ENCODE measurements around the gene ZNF701. TPM values are rescaled to one million over a fixed set of nuclear protein-coding genes. Genes with fewer than 3 reads are reported as not detected.
"Not testable (repeated sequence)": the region's sequence is repeated elsewhere in the genome, so short reads cannot be mapped to it uniquely, and the experiment has no call there.

The ZNF701 gene
- total and polyA plus RNA-seq, 3 donors from 2014 or later, result 8.9 to 22.4 (median 21.3) TPM

DNA sequence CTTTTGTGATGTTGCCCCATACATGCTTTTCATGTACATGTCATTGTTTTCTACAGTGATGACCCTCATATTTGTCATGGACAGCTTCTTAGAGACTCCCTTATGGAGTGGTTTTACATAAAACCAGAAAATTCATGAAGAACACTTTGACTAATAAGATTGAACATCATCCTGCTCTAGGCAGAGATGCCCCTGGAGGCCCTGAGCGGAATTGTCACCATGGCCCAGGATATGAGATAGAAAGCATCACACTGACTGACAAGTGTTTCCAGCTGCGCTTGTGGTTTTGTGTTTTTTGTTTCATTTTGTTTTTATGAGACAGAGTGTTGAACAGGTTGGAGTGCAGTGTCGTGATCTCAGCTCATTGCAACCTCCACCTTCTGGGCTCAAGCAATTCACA is 22.2 kb downstream of the ZNF701 start:
- TF ChIP-seq, protein P1, sequence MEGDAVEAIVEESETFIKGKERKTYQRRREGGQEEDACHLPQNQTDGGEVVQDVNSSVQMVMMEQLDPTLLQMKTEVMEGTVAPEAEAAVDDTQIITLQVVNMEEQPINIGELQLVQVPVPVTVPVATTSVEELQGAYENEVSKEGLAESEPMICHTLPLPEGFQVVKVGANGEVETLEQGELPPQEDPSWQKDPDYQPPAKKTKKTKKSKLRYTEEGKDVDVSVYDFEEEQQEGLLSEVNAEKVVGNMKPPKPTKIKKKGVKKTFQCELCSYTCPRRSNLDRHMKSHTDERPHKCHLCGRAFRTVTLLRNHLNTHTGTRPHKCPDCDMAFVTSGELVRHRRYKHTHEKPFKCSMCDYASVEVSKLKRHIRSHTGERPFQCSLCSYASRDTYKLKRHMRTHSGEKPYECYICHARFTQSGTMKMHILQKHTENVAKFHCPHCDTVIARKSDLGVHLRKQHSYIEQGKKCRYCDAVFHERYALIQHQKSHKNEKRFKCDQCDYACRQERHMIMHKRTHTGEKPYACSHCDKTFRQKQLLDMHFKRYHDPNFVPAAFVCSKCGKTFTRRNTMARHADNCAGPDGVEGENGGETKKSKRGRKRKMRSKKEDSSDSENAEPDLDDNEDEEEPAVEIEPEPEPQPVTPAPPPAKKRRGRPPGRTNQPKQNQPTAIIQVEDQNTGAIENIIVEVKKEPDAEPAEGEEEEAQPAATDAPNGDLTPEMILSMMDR (IDR thresholded peaks at IDR 0.05), result no peak
- TF ChIP-seq POLR2A (IDR thresholded peaks at IDR 0.05), result no peak
- WGBS, 2 donors, result 64 to 82% methylated on average over 3 of the region's 3 CpGs
- DNase-seq, result no peak
- Histone ChIP-seq H3K4me1 (no peaks in the 10 kb centered on the region), H3K4me3 (no peak overlapping the region), H3K27me3 (no peaks in the 10 kb centered on the region), H3K36me3 (ENCODE audit: low read depth, missing control alignments) (no peaks in the 10 kb centered on the region), H3K27ac (no peak overlapping the region), H3K9me3 (no peaks in the 10 kb centered on the region)
- intact Hi-C loops (cut with DNase I; ENCODE audit: low total_unique reads), result no loop called here

DNA sequence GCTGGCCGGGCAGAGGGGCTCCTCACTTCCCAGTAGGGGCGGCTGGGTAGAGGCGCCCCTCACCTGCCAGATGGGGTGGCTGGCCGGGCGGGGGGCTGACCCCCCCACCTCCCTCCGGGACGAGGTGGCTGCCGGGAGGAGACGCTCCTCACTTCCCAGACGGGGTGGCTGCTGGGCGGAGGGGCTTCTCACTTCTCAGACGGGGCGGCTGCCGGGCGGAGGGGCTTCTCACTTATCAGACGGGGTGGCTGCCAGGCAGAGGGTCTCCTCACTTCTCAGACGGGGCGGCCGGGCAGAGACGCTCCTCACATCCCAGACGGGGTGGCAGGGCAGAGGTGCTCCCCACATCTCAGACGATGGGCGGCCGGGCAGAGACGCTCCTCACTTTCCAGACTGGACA is 23.4 kb downstream of the ZNF701 start:
- H3K36me3 ChIP-seq (ENCODE audit: low read depth, missing control alignments); intact Hi-C loops (cut with DNase I; ENCODE audit: low total_unique reads); H3K4me1 ChIP-seq; DNase-seq; H3K9me3 ChIP-seq; H3K4me3 ChIP-seq; H3K27ac ChIP-seq; H3K27me3 ChIP-seq: not testable (repeated sequence)
- 97% methylated on average over 20 of the region's 25 CpGs; no CpG with 5 or more reads in 1 of the 2 donors for WGBS, 2 donors

DNA sequence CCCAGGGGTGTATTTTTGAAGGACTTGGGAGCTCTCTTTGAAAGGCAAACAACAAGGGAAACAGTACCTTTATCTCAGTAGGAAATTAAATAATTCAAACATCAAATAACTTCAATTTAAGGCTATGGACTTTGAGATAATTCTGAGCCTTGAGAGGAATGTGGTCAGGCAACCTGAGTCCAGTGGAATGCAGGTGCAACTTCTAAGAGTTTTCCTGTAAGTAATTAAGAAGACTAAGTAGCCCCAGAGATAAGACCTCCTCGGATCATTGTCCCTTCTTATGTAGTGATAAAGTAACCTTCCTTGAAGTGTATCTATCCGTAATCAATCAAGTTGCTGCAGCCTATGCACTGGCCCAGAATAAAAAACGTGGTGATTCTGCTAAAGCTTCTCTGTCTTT is 29.2 kb downstream of the ZNF701 start:
- Histone ChIP-seq H3K9me3 (no peaks in the 10 kb centered on the region), H3K27me3 (no peaks in the 10 kb centered on the region), H3K36me3 (ENCODE audit: low read depth, missing control alignments) (no peaks in the 10 kb centered on the region), H3K4me1 (peaks cover 14% of the 10 kb centered on the region), H3K4me3 (no peak overlapping the region), H3K27ac (no peak overlapping the region)
- no peak for DNase-seq
- intact Hi-C loops (cut with DNase I; ENCODE audit: low total_unique reads), result no loop called here
- TF ChIP-seq, protein P1 (IDR thresholded peaks at IDR 0.05), result no peak
- TF ChIP-seq POLR2A (IDR thresholded peaks at IDR 0.05), result no peak
- 65 to 68% methylated on average over 3 of the region's 3 CpGs for WGBS, 2 donors

DNA sequence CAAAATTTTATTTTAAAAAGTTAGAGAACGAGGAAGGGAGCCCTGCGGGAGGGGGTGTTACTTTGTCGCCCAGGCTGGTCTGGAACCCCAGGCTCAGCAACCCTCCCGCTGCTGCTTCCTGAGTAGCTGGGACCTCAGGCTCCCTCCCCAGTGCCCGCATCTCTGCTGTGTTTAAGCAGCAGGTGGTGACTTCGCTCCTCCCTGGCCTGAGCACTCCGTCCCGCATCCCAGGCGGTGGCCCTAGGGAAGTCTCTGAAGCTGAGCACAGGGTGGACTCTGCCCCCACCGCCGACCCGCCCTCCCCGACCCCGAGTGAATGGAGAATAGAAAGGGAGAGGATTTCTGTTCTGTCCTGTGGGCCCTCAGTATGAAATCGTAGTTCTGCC is 30.5 kb downstream of the ZNF701 start:
- DNase-seq, result peak; percentile 21
- H3K27ac ChIP-seq, result peak overlapping the region; percentile 50 to 61
- intact Hi-C loops (cut with DNase I; ENCODE audit: low total_unique reads), result no loop called here
- 0 to 2% methylated on average over 2 to 15 of the region's 15 CpGs for whole genome bisulfite sequencing, 2 donors
- H3K4me3 ChIP-seq, result peak overlapping the region; percentile 64 to 66
- H3K27me3 ChIP-seq, result no peaks in the 10 kb centered on the region
- H3K4me1 ChIP-seq, result peaks cover 14% of the 10 kb centered on the region
- TF ChIP-seq, protein P1 (IDR thresholded peaks at IDR 0.05), result no peak
- no peak for TF ChIP-seq POLR2A (IDR thresholded peaks at IDR 0.05)
- no peaks in the 10 kb centered on the region for H3K9me3 ChIP-seq
- H3K36me3 ChIP-seq (ENCODE audit: low read depth, missing control alignments), result no peaks in the 10 kb centered on the region

DNA sequence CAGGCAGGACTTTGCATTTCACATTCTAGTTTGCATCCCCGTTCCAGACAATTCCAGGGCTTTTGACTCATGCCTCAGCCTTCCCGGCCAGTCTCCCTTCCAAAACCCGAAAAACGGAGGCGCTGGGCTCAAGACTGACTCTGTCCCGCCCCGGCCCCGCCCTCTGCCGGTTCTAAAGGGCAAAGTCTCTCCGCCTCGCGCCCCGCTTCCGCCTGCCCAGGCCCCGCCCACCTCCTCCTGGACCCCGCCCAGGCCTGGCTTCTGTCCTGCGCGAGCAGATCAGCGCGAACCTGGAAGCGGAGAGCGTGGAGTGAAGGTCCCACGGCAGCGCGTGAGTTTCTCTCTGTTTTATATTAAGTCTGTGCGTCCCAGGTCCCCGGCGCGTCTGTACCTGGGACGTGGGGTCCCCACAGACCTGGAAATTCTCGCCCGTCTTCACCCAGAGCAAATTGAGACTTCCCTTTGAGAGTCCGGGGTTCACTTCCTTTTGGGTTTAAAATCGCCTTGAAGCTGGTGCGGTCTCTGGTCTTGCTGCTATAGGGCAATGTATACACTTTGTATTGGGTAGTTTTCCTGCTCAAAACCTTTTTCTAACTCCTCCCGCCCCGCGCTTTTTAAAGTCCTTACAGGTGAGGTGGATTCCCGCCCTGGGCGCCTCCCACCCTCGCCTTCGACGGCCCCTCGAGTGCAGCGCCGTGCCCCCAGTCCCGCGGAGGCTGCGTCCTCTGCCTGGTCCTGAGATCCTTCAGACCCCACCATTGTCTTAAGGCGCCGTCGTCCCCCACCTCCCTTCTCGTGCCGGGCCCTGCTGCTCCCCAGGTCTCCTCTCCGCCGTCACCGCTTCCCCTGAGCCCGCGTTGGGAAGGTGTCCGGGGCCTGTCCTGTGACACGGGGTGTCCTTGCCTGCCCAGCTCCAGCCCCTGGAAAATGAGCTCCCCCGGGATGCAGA is 31.2 kb downstream of the ZNF701 start:
- Histone ChIP-seq H3K36me3 (ENCODE audit: low read depth, missing control alignments) (no peaks in the 10 kb centered on the region), H3K27me3 (no peaks in the 10 kb centered on the region), H3K9me3 (no peaks in the 10 kb centered on the region), H3K4me3 (peak overlapping the region; percentile 64 to 66), H3K4me1 (peaks cover 14% of the 10 kb centered on the region), H3K27ac (peak overlapping the region; percentile 50 to 61)
- DNase-seq, result peak; percentile 94
- intact Hi-C loops (cut with DNase I; ENCODE audit: low total_unique reads), result no loop called here
- WGBS, 2 donors, result 0 to 1% methylated on average over 26 to 62 of the region's 62 CpGs
- no peak for TF ChIP-seq POLR2A (IDR thresholded peaks at IDR 0.05)
- TF ChIP-seq, protein P1 (IDR thresholded peaks at IDR 0.05), result peak in 2 of 3 experiments; percentile 17 to 25

DNA sequence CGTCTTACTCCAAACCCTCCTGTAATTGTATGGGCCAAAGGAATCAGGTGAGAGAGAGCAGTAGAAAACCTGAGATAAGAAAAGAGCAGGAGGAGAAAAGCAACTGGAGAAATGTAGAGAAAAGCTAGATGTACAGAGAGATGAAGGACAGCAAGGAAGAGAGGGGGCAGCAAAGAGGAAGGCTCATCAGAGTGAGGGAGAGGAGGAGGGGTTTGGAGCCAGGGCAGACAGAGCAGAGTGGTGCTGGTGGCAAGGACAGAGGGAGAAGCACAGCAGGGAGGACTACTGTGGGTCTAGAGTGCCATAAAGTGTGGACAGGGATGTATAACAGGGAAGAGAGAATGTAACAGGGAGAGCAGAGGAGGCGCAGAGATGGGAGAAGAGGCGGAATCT is 31.9 kb downstream of the ZNF701 start:
- H3K27me3 ChIP-seq; DNase-seq; H3K9me3 ChIP-seq; H3K36me3 ChIP-seq (ENCODE audit: low read depth, missing control alignments); H3K27ac ChIP-seq; intact Hi-C loops (cut with DNase I; ENCODE audit: low total_unique reads): not testable (repeated sequence)
- WGBS, 2 donors, result 44 to 48% methylated on average over 3 of the region's 3 CpGs
- peaks cover 14% of the 10 kb centered on the region for H3K4me1 ChIP-seq
- peak overlapping the region; percentile 64 to 66 for H3K4me3 ChIP-seq
